Measurements from ENCODE around the gene TMEM127. TPM values are rescaled to one million over a fixed set of nuclear protein-coding genes. Genes with fewer than 3 reads are reported as not detected.
"Not testable (repeated sequence)": the region's sequence is repeated elsewhere in the genome, so short reads cannot be mapped to it uniquely, and the experiment has no call there.

The TMEM127 gene
- polyA plus RNA-seq, 3 donors, result 42.9 to 47.4 (median 44.0) TPM

DNA sequence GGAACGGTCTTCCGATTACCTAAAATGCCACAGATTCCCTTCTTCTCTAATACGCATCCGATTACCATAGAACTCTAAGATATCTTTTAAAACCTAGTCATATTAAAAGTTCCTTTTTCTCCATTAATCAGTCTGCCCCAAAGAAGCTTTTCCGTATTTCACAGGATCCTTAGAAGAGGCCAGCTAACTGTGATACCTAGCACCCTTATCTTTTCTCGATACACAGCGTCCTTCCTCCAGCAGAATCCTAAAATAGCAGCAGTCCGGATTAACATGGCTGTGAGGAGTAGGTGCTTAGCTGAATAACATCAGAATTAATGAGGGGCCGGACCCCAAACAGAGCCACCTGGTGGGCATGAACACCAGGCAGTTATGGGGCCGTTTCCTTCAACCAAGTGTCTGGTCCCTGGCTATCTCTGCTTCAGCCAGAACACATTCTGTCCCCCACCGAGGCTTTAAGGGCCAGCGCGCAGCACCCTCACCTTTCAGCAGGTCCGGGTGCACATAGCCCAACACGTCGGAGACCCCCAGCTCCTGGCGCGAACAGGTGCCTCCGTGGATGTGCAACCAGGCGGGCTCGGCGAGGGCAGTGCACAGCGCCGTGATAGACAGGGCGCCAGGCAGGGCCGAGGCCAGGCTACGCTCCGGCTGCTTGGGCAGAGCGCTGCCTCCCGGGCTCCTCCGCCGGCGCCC lies 995 bp downstream of the TMEM127 start:
- DNase-seq (ENCODE audit: low read depth in 3 of 3, low spot score in 2 of 3), result peak in 1 of 3 donors; percentile 10

DNA sequence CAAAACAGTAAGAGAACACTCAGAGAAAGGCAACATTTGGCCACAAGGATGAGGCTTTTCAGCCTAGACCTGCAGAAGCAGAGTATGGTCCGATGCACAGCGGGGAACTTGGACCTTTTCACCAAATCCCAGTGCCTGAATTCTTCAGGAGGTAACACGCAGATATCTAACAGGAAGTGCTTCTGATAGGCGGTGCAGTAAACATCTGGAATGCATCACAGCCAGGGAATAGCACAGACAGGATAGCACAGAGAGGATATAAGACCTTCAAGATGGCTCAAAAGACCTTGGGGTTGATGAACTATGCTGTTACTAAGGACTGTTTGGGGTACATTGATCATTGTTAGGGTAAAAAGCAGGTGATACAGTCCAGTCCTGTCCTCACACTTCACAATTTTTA lies 1.7 kb downstream of the TMEM127 start:
- DNase-seq (ENCODE audit: low read depth in 3 of 3, low spot score in 2 of 3), result no peak

DNA sequence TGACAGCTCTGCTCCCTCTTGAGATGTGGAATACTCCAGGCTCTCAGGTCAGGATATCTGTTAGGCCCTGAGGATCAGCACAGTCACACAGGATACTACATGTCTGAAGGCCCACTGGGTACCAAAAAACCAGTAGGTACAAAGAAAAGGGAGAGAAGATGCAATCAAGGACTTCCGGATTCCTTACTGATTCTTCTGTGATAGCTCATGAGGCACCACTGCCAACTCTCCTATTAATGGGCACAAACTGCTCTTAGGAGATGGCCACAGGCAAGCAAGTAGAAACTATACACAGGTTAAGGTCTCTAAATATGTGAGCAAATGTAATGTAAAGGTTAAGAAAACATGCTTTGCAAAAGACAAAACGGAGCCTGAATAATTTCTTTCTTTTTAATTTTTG lies 3.5 kb downstream of the TMEM127 start:
- no peak for DNase-seq (ENCODE audit: low read depth in 3 of 3, low spot score in 2 of 3)

DNA sequence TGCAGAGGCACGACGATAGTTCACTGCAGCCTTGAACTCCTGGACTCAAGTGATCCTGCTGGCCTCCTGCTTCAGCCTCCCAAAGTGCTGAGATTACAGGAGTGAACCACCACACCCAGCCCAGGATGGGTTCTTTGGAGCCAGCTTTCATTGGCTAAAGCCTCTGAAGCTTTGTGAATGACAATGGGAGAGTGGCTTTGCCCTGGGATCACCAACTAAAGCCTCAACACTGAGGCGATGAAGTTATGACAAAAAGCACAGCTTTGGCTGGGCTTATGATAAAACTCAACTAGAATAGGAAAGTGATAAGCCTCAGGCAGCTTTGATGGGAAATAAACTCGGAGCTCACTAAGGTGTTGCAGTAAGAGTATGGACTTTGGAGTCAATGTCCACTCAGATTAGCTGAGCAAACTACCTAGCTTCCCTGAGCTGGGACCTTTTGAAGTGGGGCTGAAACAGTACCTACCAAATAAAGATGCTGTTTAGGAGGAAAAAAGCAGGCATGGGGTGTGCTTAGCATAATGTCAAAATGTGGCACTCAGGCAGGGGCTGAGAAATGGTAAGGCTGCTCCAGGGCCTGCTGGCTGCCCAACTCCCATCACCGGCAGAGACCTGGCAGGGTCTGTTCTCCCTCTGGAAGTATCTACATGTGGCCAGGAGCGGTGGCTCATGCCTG lies 4.3 kb downstream of the TMEM127 start:
- no peak for DNase-seq (ENCODE audit: low read depth in 3 of 3, low spot score in 2 of 3)

DNA sequence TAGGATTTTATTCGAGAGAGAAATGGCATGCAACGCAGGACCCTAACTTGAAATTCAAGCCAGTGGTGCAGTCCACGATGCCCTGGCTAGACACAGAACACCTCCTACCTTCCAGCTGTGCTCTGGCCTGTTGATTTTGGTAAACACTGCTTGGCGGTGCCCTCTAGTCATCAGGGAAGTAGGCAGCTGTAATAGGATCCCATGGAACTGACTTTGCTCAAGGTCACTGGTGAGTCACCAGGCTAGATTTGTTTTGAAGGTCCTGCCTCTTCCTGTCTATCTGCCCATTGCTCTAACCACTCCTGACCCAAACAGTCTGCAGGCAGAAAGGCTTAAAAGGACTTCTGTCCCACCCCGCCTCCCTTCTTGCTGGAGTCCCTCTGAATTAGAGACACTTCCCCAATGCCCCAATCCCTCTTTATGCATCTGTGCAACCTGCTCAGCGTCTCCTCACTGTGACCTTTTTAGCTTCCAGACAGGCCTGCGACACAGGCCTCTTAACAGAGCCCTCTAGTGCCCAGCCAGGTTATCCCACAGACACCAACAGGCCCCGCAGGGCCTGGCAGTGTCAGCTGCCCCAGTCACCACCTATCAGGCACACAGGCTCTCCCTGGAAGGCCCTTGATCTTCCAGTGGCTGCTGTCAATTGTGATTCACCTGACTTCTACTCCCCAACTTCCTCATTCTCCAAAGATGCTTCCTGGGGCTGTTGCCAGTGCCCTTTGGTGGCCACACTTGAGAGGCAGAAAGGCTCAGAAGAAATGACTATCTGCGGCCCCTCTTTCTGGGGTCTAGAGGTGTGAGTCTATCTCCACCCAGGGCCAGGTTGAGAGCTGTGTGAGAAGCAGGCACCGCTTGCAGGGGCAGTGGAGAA lies 5.2 kb downstream of the TMEM127 start:
- DNase-seq (ENCODE audit: low read depth in 3 of 3, low spot score in 2 of 3), result peak in 1 of 3 donors; percentile 20

DNA sequence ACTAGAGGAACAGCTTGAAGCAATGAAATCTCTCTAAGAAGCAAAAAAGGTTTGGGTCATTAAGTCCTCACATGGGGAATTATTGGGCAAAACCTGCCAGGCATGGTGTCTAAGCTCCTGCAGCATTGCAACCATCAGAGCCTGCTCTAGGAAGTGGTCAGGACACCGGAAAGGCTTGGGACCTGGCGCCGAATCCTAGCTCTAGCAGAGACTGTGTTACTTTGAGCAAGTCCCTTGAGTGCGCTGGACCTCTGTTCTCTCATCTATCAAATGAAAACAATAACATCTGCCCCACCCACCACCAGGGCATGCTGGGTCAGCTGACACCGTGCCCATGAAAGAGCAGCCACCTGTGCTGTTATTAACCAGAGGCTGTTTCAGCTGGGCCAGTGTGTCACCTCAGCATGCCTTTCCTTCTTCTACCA lies 6.3 kb downstream of the TMEM127 start:
- DNase-seq (ENCODE audit: low read depth in 3 of 3, low spot score in 2 of 3), result no peak

DNA sequence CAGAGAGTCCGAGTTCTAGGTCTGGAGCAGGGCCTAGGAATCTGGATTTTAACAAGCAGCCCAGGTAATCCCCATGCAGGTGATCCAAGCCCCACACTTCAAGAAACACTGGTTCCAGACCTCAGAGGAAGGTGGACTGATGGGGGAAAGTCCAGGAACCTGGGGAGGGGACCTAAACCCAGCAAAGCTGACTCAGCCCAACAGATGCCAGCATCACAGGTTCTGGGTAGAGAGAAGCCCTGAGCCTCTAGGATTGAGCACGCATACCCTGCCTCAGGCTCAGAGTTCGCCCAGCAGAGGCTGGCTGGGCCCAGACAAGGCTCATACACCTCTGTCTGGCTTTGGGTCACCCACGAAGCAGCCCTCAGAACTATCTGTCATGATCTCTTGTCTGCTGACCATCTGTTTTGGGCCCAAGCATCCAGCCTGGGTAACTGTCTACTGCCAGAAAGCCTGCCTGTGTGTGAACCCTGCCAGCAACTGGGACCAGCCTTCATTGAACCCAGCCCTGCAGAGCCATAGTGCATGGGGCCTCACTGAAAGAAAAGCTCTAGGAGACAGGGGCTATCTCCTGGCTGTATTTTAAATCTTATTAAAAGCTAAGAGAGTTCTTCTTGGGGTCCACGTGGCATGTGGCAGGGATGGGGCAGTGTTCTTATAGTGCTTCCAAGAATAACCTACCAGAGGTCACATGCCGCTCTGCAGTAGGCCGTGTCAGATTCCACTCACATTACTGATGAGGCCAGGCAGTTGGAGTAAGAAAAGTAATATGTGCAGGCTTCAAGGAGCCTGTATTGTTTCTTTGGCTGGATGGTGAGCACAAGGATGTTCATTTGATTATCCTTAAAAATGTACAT lies 7.4 kb downstream of the TMEM127 start:
- no peak for DNase-seq (ENCODE audit: low read depth in 3 of 3, low spot score in 2 of 3)

DNA sequence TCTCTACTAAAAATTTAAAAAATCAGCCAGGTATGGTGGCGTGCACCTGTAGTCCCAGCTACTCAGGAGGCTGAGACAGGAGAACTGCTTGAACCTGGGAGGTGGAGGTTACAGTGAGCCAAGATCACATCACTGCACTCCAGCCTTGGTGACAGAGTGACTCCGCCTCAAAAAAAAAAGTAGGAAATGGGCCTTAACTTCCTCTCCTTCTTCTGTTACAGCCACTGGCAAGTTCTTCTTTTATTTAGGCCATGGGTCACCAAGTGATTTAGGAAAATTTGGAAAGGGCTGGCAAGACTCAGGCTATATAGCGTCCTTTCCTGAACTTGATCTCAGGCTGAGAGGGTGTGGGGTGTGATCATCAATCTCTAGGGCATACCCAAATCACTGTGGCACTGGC lies 8.1 kb downstream of the TMEM127 start:
- not testable (repeated sequence) for DNase-seq (ENCODE audit: low read depth in 3 of 3, low spot score in 2 of 3)

DNA sequence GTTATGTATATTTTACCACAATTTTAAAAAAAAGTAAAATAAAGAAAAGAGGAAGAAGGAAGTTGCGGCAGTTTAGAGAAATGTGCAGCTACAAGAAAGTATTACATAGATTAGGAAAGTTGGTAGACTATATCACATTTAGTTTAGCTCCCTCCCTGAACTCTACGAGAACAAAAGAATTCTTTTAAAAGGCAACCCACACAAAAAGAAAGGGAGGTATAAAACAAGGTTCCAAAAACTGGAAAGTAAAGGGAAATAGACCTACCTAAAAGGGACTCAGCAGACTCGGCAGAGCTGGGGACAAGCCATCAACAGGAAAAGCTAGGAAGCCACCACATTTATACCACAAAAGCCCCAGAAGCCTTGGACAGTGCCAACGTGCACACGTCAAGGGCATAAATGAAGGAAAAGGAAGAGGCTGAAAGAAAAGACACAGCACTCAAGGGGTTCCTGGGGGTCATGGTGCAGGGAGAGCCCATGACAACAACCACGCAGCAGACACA lies 9.1 kb downstream of the TMEM127 start:
- no peak for DNase-seq (ENCODE audit: low read depth in 3 of 3, low spot score in 2 of 3)

DNA sequence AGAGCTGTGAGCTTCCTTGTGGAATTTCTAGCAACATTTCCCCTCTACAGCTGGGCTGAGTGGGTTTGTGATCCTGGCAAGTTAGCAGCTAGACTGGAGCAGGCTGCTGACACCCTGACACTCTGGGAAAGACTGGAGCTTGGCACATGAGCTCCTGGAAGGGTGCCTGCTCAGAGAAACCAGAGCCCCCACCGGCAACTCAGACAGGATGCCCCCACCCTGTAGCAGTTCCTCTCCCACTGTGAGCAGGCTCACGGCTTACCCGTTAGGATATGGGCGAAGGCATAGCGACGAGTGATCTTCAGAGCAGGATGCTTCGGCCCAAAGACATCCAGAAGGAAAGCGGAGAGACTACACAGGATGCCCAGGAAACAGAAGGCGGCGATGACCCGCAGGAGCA lies 11.2 kb downstream of the TMEM127 start:
- no peak for DNase-seq (ENCODE audit: low read depth in 3 of 3, low spot score in 2 of 3)

DNA sequence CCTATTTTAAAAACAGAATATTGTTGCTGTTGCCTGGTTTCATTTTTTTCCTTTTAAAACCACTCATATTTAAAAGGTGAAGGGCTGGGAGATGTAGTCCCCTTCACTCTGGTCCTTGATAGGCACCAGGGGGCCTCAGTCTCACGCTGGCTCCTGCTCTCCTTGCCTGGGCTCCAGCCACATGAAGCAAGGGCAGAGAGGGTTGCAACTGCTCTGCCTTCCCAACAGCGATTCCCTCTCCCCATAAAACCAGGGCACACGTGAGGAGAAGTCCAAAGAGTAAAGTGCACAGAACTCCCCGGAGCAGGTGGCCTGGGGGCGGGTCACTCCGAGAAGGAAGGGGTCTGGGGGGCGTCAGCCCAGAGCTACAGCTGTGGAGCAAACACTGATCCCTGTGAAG lies 12.8 kb downstream of the TMEM127 start:
- no peak for DNase-seq (ENCODE audit: low read depth in 3 of 3, low spot score in 2 of 3)

DNA sequence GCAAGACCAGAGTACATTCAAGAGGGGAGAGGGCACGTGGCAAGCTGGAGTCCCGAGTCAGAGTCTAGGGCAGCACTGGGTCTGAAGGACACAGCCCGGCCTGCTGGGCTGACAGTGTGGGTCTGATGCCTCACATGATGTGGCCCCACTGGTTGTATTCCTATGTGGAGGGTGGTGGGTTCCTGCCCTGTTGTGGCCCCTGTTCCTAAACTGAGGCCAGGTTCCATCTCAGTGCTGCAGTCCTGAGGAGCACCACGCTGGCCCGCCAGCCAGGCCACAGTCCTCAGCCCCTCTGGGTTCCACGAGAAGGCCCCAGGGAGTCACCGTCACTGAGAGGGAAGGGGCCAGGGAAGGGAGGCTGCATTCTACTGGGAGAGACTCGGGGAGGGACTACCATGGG lies 13.3 kb downstream of the TMEM127 start:
- DNase-seq (ENCODE audit: low read depth in 3 of 3, low spot score in 2 of 3), result no peak

DNA sequence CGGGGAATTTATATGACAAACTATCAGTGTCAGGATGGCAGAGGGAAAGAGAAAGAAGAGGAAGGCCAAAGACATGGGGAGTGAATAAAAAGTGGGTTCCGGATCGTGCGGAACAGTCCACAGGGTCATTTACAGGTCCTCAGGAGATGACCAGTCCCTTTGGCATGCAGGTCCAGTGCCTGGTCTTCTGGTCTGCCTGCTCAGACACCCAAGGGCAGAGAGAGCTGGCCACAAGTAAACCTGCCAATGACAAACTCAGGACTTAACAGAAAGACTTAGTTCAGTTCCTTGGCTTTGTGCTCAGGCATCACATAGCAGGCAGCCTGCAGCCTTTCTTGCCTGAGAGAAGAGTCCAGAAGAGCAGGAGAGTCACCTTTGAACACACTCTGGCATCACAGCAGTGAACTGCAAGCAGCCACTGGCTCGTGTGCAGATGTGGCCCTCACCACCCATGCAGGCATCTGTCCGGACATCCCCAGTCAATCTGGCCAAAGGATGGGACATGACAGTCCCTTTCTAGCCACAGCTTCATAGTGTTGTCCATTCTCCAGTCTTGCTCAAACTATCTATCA lies 14.0 kb downstream of the TMEM127 start:
- DNase-seq (ENCODE audit: low read depth in 3 of 3, low spot score in 2 of 3), result peak in 1 of 3 donors; percentile 33

DNA sequence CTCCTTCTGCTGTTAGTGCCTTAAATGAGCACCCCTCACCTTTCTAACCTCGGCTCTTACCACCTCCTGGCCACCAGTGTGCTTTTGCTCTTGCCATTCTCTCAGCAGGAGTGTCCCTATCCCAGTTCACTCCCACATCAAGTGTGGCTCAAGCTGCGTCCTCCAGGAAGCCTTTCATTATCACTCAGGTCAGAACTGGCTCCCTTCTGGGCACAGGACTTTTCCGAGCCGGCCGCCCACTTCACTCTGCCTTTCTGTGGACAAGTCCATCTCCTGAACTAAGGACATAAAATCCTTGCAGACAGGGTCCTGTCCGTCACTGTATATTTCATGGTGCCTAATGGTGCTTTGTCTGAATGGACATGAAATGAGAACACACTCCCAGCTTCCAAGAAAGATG lies 15.6 kb downstream of the TMEM127 start:
- no peak for DNase-seq (ENCODE audit: low read depth in 3 of 3, low spot score in 2 of 3)

DNA sequence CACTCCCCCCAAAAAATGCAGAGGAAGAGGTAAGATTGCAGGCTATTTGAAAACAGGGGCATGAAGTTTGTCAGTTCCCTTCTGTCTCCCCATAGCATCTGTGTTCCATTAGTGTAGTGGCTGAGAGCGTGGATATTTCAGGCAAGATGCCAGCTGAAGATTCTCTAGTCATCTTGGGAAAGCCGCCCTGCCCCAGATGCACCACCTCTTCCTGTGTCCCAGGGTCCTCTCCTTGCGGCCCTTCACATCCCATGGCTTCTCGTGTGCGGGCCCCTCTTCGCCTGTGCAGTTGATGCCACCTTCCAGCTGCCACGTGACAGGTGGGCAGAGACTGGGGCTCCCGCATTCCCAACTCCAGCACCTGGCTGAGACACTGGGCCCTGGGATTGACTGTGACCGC lies 16.1 kb downstream of the TMEM127 start:
- no peak for DNase-seq (ENCODE audit: low read depth in 3 of 3, low spot score in 2 of 3)

DNA sequence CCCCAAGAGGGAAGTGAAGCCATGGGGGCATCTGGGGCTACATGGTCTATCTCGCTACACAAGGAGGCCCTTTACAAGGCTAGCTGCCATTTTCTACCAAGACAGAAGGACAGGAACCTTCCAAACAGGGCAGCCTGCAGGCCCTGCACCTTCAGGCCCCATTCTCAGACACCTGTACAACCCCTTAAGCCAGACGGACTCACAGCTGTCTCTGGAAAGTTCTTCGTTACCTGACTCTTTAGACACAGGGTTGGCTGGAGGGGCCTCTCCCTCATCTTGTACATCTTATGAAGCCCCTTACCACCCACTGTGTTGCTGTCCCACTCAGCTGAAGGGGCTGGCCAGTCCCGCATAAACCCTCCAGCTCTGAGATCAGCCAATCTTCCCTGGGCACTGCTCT lies 17.2 kb downstream of the TMEM127 start:
- no peak for DNase-seq (ENCODE audit: low read depth in 3 of 3, low spot score in 2 of 3)

DNA sequence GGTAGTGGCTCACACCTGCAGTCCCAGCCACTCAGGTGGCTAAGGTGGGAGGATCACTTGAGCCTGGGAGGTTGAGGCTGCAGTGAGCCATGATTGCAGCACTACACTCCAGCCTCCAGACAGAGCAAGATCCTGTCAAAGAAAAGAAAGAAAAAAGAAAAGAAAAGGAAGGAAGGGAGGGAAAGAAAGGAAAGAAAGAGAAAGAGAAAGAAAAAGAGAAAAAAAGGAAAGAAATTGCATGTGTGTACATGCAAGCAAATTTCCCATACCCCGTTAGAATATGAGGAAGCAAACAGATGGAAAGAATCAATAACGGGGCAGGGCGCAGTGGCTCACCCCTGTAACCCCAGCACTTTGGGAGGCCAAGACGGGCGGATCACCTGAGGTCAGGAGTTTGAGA lies 17.9 kb downstream of the TMEM127 start:
- DNase-seq (ENCODE audit: low read depth in 3 of 3, low spot score in 2 of 3), result no peak

DNA sequence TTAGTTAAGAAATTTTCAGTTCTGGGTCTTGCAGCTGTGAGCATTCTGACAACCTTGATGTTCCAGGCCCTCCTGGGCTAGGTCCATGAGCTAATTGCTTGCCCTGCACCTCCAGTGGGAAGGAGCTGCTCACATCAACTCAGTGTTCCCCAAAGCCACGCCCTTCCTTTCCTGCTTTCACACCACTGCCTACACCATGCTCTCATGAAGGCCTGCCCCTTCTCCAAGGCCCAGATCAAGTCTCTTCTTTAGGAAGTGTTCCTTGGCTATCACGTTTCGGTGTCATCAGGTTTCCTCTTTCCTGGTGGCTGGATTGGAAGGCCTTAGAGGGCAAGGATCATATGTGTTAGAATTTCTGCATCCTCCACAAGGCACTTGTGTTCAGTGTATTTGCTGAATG lies 18.8 kb downstream of the TMEM127 start:
- DNase-seq (ENCODE audit: low read depth in 3 of 3, low spot score in 2 of 3), result no peak

DNA sequence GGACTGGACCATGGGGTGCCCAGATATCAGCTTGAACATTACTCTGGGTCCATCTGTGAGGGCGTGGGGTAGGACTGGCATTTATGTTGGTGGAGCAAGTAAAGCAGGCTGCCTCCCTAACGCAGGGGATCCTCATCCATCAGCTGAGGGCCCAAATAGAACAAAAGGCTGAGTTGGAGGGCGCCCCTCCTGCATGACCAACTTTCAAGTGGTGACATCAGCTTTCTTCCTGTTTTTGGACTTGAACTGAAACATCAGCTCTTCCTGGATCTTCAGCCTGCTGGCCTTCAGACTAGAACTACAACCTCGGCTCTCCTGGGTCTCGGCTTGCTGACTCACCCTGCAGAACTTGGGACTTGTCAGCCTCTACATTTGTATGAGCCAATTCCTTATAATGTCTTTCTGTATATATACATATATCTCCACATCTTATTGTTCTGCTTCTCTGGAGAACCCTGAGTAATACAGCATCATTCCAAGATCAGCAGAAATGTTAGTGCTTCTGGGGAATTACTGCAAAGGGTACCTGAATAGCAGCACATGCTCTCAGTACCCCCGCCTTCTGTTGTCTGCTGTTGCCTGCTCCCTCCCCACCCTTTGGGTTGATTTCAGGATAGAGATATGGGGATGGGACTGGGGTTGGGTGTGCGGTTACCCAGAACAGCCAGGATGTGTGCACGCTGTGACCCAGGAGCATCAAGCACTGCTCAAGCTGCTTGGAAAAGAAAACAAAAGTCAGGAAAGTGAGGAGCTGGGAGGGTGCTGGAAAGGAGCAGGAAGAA lies 20.0 kb downstream of the TMEM127 start:
- no peak for DNase-seq (ENCODE audit: low read depth in 3 of 3, low spot score in 2 of 3)
